HG03342 (cell line): ENCODE data around the gene TNFRSF13B.
"Not testable (repeated sequence)": the region's sequence is repeated elsewhere in the genome, so short reads cannot be mapped to it uniquely, and the experiment has no call there.

ENCODE experiments used
- ATAC-seq: cut with Tn5 transposase; IDR thresholded peaks from one replicate; pipeline ENCODE4 v1.9.1; 2021; ENCODE audit warnings: mild to moderate bottlenecking, moderate library complexity; ENCODE audit not compliant: unreplicated experiment

The TNFRSF13B gene

DNA sequence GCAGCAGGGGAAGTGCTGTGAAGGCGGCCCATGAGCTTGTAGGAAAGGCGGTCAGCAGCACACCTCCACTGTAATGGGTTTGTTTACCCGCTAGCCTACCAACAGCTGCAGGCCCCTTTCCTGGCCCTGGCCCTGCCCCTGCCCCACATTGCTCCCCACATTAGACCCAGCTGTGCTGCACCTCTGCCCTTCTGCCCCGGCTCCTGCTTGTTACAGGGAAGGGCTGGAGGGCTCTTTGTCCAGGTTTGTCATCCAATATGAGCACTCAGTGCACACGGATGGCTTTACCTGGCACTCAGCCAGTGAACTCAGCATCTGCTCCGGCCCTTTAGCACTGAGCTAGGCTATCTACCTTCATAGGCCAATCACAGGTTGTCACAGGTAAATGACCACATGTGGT lies 36.0 kb upstream of the TNFRSF13B start:
- not testable (repeated sequence) for ATAC-seq

DNA sequence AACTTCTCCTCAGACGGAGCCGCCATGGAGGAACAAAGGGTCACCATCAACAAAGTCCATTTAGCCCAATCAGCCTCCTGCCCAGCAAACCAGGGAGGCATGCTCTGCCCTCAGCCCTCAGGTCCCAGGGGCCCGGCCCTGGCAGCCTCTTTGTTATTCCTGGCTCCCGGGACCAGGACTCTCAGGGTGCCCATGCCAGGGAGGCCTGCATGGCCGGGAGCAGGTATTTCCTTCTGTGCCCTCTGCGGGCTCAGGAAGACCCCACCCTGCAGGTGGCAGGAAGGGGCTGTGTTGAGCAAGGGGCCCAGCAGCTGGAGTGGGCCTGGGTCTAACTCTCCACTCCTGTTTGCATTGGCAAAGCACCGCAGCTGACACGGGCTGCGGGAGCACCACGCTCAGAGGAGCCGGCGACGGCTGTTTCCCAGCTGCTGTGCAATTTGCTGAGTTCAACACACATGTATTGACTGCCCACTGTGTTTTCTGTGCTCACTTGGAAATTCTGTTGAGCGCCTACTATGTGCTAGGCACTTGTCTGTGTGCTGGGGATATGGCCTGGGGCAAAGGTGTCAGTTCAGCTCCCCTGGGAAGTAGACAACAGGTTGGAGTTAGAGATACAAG lies 33.2 kb upstream of the TNFRSF13B start:
- not testable (repeated sequence) for ATAC-seq

DNA sequence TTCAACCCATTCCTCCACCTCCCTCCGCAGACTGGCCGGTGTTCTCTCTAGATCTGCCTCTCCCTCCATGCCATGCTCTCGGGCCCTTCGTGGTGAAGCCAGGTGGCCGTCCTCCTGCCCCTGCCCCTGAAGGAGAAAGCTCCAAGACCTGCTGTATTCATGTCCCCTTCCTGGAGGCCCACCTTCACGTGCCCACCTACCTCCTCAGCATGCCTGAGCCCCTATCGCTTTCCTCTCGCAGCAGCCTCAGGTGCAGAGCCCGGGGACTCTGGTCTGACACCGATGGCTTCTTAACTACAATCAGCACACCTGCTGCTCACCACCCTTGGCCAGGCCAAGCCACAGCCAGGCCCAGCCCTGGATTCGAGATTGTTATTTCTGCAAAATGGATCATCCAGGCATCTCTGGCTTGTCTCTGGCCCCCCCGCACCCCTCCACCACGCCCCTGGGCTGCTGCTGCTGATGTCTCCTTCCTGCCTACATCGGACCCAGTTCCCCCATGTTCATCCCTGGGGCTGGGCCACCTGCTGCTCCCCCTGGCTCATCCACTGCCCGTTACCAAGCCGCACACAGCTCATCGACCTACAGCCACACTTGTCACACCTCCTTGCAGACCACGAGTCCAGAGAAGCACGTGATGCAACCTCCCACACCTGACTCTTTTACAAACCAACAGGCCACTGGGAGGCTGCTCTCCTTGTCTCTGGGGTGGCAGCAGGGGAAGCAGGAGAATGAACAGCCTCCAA lies 32.5 kb upstream of the TNFRSF13B start:
- no peak for ATAC-seq

DNA sequence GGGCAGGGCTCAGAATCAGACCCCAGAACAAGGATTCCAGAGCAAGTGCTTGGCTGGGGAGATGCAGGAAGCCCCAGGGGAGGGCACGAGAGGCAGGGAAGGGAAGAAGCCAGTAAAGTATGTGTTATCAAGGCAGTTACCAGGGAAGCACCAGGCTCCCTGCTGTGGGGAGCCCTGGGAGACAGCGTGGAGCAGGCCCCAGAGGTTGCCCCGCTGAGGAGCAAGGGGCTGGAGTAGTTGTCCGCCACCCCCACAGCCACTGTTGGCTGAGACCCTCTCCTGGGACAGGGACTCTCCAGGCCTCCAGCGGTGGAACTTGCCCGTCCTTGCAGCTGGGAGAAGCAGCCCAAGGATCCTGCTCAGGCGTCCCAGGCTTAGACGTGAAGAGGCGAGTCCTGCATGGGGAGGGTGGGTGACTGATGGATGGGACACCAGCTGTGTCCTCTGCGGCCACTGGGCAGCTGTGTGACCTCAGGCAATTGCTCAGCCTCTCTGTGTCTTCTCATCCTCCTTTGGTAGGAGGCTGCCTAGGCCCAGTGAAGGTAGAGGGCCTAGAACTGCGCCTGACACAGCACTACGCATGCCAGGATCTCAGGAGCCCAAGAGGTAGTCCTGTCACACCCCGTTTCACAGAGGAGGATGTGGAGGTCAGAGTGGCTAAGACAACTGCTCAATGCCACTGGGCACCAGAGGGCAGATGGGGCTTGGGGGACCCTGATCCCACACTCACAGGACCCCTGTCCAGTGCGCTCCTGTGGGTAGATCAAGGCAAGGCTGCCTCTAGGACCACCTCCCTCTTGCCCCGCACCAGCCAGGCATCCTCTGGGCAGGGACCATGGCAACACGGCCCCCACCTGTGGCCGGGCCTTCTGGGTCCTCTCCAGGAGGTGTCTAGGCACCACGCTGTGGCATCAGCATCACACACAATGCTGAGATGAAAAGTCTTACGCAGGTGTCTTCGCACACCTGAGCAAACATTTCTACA lies 31.1 kb upstream of the TNFRSF13B start:
- not testable (repeated sequence) for ATAC-seq

DNA sequence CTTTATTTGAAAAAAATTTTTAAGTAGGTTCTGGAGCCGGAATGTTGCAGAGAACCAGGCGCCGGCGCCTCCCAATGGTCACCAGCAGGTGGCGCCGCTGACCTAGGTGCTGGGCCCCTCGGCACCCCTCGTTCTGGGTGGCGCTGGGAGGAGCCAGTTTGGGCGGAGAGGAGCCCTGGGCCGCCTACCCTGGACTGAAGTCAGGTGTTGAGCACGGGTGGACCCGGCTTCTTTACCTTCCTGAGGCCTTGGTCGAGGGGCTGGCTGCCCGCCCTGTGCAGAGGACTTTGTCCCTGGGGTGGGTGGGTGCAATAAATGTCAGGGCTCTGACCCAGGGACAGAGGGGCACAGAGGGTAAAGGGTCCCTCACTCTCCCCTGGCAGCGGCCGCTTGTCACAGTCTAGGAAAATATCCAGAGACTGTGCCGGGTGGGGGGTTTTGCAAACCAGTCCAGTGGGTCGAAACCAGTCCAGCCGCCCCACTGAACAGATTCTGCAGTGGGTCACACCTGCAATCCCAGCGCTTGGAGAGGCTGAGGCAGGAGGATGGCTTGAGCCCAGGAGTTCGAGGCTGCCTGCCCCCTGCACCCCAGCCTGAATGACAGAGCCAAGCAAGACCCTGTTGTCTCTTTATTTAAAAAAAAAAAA lies 30.1 kb upstream of the TNFRSF13B start:
- ATAC-seq: peak; percentile 56

DNA sequence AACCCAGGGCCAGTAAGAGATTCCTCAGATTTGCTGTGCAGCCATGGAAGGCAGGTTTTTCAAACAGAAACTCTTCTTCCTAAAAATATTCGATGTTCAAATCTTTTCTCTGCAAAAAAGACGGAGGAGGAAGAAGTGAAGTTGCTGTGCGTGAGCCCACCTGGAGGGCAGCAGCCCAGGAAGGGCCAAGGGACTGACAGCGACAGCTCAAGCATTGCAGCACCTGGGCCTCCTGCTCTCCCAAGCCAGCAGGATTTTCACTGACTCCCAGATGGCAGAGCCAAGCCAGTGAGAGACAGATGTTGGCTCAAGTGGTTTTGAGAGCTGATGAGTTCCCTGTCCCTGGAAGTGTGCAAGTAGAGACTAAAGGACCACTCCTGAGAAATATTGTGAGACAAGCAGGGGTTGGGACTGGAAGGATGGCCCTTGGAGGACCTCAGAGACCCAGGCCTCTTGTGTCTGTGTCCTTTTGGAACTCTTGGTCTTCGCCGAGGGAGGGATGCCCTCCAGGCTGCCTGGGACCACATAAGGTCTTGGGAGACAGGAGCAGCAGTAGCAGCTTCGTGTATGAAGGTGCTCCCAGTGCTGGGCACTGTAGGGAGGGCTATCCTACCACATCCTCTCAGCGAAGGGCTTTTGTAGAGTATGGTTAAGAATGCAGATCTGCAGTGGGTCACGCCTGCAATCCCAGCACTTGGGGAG lies 29.3 kb upstream of the TNFRSF13B start:
- ATAC-seq: no peak

DNA sequence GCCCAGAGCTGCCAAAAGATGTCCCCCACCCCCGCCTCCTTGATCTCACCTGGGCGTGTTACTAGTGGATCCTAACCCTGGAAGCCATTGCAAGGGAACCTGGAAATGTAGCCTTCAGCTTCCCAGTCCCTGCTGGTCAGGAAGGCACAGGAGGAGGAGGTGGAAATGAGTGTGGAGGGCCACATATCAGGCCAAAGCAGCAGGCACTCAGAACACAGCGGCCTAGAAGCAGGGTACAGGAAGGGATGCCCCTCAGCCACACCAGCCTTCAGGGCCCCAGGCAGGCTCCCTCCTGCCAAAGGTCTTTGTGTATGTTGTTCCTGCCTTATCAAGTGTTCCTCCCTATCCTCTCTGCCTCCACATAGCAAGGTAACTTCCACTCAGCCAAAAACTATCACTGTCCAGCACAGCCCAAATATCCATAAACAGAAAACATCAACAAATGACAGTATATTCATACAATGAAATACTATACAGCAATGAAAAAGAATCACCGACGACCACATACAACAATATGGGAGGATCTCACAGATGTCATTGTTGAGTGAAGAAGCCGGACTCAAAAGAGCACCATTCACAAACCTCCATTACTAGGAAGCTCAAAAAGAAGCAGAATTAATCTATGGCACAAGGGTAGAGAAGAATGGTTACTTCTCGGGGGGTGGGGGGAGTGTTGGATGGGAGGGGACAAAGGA lies 28.2 kb upstream of the TNFRSF13B start:
- no peak for ATAC-seq

DNA sequence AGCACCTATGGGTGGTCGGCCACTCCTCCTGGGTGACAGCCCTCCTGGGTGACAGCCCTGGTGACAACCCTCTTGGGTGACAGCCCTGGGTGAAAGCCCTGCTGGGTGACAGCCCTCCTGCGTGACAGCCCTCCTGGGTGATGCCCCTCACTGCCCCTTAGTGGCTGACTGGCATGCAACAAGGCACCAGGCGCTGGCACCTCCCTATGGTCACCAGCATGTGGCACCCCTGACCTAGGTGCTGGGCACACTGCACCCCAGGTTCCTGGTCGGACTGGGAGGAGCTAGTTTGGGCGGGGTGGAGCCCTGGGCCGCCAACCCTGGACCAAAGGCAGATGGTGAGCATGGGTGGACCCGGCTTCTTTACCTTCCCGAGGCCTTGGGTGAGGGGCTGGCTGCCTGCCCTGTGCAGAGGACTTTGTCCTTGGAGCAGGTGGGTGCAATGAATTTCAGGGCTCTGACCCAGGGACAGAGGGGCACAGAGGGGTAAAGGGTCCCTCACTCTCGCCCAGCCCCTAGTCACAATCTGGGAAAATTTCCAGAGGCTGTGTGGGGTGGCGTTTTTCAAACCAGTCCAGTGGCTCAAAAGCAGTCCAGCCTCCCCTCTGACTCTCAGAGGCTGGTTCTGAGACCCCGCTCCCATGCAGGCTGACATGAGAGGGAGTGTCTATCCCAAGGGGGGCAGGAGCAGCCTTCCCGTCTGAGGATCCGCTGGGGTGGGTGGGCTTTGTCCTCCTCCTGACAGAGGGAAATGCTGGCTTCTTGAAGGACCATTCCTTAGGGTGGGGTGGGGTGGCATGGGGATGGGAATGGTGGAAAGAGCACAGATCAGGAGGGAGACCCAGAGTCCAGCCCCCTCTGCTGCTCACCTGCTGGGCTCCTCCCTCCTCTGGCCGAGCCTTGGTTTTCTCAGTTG lies 25.9 kb upstream of the TNFRSF13B start:
- ATAC-seq: no peak

DNA sequence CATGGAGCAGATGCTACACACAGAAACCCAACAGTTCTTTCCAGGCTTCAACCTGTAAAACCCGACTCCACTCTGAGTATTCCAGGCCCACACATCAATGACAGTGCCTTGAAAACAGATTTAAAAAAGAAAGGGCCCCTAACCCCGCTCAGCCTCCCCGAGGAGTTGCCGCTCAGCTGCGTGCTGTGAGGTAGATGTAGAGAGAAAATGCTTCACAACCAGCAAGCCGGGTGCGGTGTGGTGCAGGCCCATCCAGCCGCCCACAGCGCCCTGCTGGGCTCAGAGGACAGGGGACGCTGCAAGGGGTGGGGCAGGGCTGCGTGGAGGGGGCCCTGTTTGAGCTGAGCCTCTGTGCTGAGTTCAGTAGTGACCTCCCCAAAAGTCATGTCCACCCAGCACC lies 24.8 kb upstream of the TNFRSF13B start:
- not testable (repeated sequence) for ATAC-seq

DNA sequence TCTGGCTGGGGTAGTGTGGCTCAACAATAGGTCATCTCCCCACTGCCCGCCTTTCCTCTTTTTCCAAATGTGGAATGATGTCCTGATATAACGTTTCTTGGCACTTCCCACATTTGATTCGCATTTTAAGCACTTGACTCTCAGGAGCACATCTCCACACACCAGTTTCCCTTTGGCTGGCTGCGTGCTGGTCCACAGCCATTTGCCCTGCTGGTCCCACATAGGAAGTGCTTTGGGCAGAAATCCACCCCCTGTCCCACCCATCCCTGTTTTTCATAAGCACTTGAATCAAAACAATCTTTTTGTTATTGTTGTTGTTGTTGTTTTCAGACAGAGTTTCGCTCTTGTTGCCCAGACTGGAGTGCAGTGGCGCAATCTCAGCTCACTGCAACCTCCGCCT lies 24.0 kb upstream of the TNFRSF13B start:
- ATAC-seq: no peak

DNA sequence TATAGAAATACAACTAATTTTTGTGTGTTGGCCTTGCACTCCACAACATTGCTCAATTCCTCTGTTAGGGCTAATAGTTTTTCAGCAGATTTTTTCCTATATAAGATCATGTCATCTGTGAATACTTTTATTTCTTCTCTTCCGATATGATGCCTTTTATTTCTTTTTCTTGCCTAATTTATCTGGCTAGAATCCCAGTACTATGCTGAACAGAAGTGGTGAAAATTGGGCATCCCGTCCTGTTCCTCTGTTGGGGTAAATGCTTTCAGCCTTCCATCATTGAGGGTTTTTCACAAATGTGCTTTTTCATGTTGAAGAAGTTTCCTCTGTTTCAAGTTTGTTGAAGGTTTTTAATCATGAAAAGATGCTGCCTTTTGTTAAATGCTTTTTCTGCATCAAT lies 22.7 kb upstream of the TNFRSF13B start:
- no peak for ATAC-seq

DNA sequence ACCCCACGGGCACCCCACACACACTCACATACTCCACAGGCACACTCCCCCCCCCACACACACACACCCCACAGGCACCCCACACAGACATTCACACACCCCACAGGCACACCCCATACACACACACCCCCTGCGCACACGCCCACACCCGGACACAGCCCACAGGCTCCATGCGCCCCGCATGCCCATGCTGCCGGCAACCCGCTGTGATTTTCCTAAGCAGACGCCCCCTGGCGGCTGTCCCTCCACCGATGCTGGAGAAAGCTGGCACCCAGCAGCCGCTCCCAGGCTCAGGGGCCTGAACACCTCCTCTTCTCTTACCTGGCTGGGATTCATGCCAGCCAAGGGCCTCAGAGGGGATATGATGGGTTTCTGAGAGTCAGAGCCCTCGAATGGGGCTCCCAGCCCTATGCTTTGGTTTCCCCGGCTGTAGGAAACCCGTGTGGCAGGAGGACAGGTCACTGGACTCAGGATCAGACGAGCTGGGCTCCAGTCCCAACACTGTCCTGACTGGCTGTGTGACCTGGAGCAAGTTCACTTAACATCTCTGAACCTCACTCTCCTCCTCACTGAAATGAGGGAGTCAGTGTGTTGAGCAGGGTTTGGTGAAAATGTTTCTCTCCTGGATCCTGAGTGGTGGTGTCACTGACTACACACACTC lies 19.6 kb upstream of the TNFRSF13B start:
- no peak for ATAC-seq

DNA sequence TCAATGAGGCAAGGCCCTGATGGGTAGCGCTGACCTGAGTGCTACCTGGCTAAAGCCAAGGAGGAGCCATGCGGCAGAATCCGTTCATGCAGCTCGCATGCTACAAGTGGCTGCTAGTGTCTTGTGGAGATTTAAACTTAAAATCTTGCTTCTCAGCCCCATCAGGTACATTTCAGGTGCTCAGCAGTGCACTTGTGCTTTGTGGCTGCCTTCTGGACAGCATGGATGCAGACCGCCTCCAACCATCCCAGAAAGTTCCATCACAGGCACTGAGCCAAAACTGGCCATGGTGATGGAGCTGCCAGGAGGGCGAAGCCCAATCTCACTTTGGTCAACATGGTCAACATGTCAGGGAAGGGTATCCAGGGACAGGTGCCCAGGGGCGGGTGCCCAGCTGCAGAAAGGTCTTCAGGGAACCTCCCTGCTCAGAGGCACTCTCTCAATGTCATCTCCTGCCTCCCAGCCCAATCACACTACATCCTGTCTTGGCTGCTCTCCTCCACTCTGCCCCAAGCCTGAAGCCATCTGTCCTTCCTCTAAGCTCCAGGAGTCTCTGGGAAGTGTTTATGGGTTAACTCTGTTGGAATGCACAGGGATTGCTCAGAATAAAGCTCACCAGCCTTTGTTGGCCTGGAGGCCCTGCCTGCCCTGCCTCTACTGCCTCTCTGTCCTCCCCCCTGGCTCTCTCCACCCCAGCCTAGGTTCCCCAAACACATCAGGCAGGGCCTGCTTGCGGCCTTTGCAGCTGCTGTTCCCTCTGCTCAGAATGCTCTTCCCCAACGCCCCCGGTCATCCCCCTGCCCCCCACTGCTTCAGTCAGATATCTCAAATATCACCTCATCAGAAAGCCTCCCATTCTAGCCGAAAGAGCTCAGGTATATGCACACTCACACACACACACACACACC lies 18.3 kb upstream of the TNFRSF13B start:
- ATAC-seq: no peak

DNA sequence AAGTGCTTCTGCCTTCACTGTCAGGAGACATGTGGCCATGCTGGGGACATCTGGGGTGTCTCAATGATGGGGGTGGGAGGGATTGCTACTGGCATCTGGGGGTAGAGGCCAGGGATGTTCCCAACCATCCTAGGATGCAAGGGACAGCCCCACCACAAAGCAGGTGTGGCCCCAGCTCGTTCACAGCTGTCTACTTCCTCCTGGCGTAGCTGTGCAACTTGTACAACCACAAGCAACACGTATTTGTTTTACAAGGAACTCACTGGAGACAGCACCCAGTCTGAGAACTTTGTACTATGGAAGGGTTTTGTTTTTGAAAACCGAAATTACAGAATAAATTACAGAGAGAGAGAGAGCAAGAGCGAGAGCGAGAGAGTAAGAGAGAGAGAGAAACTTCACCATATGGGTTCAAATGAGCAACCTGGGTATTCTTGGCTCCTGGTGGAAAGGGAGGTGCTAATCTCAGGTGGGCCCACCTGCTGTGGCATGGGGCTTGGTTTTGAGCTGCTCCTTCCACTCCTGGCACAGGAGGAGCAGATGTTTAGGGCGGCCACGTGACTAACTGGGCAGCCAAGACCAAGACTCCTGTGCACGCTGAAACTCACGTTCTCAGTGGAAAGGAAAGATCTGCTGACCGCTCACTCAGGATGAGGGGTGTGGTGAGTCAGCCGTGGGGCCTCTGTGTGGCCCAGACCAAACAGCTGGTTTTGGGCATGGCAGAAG lies 17.5 kb upstream of the TNFRSF13B start:
- peak; percentile 27 for ATAC-seq

DNA sequence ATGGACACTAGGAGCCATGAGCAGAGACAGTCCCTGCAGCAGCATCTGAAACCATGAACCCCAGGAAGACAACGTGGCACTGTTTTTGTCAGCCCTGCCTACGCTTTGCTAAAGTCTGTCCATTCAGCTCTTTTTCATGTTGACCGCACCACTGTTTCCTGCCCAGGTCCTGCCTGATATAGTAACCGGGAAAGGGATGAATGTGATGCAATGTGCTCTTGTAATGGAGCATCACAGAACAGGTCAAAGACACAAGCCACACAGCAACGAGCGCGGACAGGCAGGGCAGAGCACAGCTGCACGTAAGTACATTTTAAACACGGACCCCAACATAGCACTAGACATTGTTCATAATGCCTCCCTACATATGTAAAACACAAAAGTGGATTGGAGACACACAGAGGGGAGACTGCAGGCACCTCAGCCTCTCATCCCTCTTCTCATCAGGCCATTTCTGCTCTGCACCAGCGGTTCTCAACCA lies 16.9 kb upstream of the TNFRSF13B start:
- ATAC-seq: peak; percentile 7

DNA sequence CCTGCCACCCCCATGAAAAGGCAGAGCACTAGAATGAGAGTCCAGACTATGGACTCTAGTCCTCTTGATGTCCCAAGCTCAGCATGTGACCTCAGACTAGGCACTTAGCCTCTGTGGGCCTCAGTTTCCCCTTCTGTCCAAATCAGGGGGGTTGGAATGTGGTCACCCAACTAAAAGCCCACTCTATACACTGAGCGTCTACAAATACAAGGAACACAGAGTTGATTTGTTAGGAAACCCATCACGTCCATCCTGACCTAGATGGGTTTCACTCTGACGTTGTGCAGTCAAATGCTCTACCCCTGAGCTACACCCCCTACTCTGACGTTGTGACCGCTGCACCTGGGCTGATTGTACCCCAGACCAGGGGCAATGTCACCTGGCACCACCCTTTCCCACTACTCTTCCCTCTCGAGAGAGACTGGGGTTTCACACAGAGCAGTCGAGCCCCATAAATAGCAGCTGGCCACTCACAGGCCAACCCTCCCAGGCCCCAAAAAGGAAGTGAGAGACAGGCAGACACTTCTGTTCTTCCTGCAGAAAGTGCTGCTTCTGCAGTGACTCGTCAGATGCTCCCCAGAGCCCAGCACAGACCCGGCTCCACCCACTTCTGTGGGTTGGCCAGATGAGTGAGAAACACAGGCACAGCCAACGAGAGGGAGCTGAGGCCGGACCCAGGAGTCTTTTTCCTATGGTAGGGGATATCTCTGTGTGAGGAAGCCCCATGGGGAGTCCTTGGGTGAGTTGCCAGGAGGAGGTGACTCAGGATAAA lies 16.1 kb upstream of the TNFRSF13B start:
- ATAC-seq: peak; percentile 66
